Dermis blood vessel endothelial cell (primary cell): ENCODE data around the gene OR13J1. TPM values are rescaled to one million over a fixed set of nuclear protein-coding genes. Genes with fewer than 3 reads are reported as not detected.
"Not testable (repeated sequence)": the region's sequence is repeated elsewhere in the genome, so short reads cannot be mapped to it uniquely, and the experiment has no call there.

Experiments used
- DNase-seq: peaks from one replicate; pipeline ENCODE4 v3.0.0; 2010
- total RNA-seq: library from RNA; depleted of rRNA; stranded (reverse); fragments of >200 nt; gene quantifications from 2 replicates; pipeline ENCODE4 v1.2.3, GENCODE V29; 2014

OR13J1 gene
- total RNA-seq, 1 donor from 2014 or later: not detected

DNA sequence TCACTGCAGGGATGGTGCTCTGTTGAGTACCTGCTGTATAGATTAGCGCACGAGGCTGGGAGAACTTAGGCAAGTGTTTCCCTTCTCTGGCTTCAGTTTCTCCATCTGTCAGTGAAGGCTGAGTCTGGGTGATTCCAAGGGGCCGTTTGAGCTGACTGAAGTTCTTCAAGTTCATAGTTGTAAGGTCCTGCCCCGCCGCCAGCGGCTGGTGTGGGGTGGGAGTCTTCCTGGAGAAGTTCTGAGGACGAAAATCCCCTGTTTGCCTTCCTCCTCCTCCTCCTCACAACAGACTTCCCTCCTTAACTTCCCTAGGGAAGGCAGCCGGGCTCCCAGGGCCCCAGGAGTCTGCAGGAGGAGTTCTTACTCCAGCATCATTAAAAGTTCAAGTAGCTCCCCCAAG lies 34.1 kb upstream of the OR13J1 start:
- DNase-seq: no peak

DNA sequence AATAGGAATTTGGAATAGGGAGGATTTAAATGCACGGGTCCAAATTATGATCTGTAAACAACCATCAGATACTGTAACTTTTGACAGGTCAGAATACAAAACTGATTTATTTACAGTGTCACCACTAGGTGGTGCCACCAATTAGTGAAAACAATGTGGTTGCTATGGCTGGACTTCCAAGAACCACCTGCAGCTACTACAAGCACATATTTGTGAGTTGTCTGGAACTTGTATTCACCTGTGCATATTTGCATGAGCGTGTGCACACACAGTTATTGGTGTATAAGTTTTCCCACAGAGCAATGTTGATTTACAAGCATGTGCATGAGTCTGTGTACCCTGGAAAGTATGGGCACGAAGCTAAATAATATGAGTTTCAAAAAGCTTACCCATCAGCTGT lies 32.8 kb upstream of the OR13J1 start:
- peak; percentile 84 for DNase-seq

DNA sequence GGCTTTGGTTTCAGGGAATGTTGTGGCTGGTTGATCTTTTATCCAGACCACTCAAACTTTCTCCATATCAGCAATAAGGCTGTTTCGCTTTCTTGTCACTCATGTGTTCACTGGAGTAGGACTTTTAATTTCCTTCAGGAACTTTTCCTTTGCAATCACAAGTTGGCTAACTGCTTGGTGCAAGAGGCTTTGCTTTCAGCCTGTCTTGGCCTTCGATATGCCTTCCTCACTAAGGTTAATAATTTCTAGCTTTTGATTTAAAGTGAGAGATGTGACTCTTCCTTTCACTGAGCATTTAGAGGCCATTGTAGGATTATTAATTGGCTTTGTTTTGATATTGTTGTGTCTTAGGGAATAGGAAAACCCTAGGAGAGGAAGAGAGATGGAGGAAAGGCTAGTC lies 28.8 kb upstream of the OR13J1 start:
- no peak for DNase-seq

DNA sequence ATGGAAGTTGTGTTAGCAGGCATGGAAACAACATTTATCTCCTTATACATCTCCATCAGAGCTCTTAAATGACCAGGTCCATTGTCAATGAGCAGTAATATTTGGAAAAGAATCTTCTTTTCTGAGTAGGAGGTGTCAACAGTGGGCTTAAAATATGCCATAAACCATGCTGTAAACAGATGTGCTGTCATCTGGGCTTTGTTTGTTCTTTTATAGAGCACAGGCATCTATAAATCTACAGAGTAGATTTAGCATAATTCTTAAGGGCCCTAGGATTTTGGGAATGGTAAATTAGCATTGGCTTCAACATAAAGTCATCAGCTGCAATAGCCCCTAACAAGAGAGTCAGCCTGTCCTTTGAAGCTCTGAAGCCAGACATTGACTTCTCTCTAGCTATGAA lies 28.1 kb upstream of the OR13J1 start:
- no peak for DNase-seq

DNA sequence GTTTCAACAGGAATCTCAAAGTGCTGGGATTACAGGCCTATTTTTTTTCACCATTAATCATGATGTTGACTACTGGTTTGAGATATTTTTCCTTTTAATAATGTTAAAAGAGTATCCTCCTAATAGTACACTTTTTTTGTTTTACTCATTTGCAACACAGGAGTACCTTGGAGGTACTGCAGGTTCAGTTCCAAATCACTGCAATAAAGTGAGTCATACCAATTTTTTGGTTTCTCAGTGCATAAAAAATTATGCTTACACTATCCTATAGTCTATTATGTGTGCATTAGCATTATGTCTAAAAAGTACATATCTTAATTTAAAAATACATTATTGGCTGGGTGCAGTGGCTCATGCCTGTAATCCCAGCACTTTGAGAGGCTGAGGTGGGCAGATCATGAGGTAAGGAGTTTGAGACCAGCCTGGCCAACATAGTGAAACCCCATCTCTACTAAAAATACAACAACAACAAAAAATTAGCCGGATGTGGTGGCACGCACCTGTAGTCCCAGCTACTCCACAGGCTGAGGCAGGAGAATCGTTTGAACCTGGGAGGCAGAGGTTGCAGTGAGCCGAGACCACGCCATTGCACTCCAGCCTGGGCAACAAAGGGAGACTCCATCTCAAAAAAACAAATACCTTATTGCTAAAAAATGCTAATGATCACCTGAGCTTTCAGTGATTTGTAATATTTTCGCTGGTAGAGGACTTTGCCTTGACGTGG lies 27.3 kb upstream of the OR13J1 start:
- DNase-seq: not testable (repeated sequence)

DNA sequence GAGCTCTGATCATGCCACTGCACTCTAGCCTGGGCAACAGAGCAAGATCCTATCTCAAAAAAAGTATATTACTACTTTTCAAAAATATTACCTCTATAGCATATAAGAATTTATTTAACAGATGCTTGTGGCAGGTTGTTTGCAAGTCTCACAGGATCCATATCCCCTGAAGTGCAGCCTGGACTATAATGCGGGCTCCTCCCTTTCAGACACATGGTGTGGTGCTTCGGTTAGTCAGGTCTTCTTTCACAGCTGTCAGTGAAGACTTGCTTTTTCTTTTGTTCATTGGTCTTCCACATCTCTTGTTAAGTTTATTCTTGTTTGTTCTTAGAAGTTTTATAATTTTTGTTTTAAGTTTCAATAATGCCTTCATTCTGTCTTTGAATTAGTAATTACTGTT lies 26.4 kb upstream of the OR13J1 start:
- DNase-seq: no peak

DNA sequence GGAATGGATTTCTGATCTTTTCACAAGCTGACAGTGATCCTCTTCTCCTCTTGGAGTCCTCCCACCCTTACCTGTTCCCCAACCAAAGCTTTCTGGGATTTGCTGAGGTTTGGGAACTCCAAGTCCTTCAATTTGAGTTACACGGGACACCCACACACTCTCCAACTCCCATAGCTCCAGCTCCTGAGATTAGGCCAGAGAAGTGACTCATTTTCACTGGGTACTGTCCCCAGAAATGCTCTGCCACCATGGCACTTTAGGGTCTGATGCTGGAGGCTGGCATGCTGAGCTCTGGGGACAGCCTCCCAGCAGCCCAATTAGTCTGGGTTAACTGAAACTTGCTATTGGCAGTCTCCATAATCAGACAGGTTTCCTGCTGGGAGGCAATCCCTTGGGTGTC lies 21.9 kb upstream of the OR13J1 start:
- DNase-seq: no peak

DNA sequence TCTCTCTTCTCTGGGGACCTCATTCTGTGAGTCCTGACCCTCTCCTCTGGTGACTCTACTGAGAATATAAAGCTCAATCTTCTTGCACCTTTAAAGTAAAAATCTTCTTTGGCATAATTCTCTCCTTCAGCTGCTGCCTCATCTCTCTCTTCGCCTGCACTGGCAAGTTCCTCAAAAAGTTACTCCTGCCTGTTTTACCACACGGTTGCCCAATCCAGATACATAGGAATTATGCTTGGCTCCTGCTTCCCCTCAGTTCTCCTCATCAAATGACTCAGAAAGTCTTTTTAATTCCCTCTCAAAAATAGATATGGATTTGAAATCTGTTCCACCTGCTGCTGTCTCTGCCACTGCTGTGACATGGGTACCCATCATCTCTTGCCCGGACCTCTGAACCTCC lies 21.4 kb upstream of the OR13J1 start:
- no peak for DNase-seq

DNA sequence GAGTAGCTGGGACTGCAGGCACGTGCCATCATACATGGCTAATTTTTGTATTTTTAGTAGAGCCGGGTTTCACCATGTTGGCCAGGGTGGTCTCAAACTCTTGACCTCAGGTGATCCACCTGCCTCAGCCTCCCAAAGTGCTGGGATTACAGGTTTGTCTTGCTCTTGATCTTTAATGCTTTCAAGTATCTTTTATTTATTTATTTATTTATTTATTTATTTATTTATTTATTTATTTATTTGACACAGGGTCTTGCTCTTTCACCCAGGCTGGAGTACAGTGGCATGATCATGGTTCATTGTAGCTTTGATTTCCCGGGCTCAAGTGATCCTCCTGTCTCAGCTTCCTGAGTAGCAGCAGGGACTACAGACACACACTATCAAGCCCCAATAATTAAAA lies 14.7 kb upstream of the OR13J1 start:
- DNase-seq: not testable (repeated sequence)

DNA sequence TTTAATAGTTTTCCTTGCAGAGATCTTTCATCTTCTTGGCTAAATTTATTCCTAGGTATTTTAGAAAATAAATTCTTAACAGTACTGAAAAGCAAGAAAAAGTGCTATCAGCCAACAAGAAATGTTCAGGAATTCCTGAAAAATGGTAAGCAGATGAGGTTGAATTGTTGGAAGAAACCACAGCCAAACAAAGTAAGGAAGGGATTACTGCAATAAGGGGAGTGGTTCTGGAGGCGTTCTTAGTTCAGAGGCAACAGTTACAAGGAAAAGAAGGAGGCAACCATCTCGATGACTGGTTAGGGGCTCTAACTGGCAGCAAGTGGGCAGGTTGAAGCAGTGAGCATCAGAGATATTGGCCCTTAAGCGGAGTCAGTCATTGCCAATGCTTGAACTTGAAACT lies 12.8 kb upstream of the OR13J1 start:
- DNase-seq: no peak

DNA sequence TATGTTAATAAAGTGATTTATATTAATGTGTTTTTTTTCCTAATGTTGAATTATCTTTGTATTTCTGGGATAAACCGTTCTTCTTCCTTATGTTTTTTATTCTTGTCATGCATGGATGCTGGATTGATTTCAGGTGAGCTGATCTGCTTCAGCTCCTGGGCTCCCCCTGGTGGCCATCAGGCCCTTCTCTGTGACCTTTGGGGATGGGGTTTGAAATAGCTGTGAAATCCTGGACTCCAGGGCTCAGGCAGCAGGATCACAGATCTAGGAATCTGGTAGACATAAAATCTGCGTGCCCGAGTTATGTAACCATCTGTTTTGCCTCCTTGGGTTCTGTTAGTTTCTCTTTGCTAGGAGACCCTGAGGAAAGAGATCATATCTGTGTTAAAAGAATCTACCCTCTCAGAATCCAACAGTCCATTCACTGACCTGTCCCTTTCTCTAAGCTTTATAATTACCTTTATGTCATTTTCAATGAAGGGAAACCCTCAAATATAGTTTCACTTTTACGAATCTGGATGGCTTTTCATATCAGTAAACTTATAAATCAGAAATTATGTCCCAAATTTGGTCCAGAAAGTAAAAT lies 12.2 kb upstream of the OR13J1 start:
- peak; percentile 87 for DNase-seq

DNA sequence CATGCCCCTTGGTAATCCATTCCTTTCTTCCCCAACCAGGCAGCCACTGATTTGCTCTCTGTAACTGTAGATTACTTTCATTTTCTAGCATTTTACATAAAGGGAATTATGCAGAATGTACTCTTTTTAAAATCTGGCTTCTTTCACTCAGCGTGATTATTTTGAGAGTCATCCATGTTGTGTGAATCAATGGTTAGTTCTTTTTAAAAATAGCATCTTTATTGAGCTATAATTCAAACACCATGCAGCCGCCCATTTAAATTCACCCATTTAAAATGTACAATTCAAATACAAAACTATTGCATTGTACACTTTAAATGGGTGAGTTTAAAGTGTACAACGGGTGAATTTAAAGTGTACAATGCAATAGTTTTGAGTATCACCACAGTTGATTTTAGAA lies 2.3 kb upstream of the OR13J1 start:
- DNase-seq: no peak

DNA sequence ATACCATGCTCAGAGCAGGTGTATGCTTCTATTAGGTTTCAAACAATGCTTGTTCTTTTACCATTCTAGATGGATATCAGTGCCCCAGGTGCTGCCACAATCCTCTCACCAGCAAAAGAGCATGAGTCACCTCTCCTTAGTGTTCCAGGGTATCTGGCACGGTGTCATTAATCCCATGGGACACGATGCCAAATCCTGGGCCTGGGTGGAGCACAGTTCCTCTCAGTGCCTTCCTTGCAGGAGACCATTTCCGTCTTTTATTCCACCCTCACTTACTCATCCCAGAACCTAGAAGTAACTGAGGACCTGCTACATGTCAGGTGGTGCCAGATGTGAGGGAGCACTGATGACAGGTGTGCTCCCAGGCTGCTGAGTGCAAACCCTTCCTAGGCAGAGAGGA lies 1.3 kb upstream of the OR13J1 start:
- DNase-seq: no peak

DNA sequence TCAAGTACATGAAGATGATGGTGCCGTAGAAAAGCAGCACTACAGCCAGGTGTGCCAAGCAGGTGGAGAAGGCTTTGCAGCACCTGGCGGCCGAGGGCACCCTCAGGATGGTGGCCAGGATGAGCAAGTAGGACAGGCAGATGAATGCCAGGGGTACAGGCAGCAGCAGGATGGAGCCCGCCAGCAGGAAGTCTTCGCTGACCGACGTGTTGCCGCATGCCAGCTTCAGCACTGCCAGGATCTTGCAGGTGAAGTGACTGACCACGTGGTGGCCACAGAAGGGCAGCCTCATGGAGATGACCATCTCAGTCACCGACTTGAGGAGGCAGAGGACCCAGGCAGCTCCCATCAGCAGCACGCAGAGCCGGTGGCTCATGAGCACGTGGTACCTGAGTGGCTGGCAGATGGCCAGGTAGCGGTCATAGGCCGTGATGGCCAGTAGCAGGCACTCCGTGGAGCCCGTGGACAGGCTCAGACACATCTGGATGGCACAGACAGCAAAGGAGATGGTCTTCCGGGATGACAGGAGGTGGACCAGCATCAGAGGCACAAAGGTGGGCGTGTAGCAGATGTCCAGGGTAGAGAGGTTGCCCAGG lies 482 bp downstream of the OR13J1 start:
- DNase-seq: no peak

DNA sequence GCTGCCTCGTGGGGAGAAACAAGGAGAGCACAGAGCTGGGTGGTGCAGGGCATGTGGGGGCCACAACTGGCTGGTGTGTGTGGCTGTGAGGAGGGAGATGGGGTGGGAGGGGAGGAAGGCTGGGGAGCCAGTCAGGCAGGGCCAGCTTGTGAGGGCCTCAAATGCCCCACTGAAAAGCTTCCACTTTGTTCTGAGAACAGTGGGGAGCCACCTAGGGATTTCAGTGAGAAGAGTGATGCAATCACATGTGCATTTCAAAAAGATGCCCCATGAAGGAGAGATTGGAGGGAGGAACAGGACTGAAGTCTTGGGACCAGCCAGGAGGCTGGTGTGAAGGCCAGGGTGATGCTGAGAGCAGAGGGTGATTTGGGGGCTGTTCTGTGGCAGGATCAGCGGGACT lies 1.3 kb downstream of the OR13J1 start:
- no peak for DNase-seq

DNA sequence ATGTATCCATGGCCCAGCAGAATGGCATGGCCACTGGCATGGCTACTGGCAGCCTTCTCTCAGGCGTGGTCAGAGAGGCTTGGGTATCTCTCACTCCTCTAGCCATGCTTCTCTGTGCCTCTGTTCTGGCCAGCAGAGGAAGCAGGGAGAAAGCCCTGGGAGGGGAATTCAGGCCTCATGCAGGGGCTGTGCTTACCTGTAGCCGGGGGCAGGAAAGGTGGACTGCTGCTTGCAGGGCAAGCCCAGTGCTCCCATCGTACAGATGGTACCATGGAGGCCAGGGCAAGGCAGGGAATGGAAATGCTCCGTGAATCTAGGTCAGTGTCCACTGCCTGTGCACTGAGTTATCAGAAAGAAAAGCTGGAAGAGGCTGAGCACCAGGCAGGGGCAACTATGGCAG lies 2.7 kb downstream of the OR13J1 start:
- DNase-seq: no peak

DNA sequence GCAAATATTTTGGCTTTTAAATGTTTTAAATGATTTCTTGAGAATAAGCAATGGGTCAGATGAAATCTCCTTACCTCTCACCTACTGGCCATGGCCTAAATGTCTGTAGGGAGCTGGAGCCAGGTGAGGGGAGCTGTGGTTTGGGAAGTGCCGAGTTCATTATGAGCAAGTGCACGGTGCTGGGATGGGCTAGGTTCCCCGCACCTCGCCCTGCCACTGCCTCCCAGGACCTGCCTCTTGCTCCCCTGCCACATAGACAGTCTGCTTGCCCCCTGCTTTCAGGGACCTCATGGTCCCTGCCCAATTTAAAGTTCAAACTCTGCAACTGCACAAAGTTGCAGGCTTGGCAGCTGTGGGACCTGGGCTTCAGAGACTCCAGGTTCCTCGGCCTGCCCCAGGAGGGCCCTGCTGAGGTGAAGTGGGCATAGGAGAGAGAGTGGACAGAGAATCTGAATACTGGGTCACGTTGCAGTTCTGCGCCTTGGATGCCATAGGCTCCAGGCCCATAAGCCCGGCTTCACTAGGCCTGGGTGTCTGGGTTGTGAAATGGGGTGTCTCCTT lies 5.4 kb downstream of the OR13J1 start:
- no peak for DNase-seq

DNA sequence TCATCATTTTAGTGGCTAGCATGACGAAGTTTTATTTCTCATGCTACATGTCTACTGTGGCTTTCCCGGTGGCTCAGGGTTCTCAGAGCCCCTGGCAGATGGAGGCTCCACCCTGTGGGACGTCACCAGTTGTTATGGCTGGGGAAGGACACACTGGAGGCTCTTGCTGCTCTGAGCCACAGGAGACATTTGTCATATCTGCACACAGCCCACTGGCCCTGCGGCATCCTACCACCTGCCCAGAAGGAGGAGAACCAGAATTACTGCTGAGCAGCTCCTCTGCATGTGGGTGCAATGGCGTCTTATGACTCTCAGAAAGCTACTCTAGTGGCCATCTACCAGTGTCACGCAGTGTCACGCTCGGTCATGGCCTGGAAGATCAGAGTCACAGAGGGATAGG lies 6.6 kb downstream of the OR13J1 start:
- no peak for DNase-seq

DNA sequence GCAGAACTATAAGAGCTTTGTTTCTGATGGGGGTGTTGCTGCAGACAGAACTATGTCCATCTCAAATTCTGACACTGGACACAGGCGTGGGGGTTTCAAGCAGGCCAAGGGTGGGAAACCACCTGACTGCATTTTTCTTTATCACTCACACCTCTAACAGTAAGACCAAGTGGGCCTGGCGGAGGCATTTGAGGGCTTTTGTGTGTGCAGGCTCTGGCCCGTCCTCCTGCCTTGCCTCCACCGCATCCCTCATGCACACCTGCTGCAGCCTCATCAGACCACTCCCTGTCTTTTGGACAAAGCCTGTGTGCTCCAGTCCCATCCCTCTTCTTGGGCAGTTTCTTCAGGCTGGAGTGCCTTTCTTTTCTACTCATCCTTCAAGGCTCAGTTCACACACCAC lies 7.9 kb downstream of the OR13J1 start:
- no peak for DNase-seq

DNA sequence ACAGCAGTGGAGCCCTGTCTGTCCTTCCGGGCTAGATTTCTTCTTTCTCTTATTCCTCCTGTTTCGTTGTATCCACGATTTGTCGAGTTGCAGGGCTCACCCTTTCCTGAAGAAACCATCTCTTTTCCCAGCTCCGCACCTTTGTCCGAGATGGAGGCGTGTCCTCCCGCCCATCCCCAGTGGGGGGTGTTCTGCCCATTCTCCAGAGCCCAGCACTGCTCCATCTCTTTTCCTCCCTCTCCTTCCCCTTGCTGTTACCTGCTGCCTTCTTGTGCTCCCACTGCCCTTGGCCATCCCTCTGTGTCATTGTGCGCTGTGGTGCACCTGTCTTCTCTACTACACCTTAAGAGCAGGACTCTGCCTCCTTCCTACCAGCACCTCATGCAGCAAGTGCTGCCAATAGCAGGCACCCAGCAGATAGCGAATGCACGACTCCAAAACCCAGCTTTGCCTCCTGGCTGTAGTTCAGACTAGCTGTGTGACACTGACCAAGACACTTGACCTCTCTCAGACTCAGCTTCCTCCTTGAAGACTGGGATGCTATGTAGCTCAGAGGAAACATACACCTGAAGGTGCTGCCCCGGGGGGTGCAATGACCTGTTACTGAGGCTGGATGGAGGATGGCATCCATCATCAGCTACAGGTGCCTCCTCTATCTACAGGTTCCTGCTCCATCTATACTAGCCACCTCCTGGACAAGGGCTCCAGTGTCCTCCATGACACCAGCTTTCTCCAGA lies 8.9 kb downstream of the OR13J1 start:
- DNase-seq: no peak

DNA sequence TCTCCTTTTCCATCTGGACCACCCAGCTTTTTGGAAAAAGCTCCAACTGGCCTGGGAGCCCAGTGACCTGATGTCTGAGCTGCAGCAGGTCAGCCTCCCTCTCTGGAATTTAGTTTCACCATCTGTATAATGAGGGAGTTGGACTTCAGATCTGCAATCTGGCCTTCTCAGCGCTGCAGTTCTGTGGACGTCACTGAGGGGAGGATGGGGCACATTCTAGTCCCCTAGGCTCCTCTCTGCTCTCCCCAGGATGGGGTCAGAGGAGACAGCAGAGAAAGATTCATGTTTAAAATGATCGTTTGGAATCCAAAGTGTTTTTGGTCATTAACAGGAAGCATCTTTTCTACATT lies 10.2 kb downstream of the OR13J1 start:
- no peak for DNase-seq

DNA sequence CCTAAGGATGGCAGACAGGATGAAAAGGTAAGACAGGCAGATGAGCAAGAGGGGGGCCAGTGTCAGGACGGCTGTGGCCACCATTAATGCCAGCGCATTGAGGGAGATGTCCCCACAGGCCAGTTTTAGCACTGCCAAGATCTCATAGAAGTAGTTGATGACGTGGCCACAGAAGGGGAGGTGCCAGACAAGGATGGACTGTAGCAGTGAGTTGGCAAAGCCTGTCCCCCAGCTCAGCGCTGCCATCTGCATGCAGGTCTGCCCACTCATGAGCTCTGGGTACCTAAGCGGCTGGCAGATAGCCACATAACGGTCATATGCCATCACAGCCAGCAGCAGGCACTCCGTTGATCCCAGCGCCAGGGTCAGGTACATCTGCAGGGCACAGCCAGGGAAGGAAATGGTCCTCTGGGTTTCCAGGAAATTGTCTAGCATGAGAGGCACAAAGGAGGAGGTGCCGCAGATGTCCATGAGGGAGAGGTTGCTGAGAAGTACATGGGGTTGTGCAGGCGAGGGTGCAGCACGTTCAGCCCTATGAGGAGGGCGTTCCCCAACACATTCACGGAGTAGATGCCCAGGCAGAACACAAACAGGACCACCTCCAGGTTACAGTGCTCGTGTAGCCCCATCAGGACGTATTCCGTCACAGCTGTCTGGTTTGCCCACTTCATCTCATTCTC lies 10.8 kb downstream of the OR13J1 start:
- peak; percentile 25 for DNase-seq

DNA sequence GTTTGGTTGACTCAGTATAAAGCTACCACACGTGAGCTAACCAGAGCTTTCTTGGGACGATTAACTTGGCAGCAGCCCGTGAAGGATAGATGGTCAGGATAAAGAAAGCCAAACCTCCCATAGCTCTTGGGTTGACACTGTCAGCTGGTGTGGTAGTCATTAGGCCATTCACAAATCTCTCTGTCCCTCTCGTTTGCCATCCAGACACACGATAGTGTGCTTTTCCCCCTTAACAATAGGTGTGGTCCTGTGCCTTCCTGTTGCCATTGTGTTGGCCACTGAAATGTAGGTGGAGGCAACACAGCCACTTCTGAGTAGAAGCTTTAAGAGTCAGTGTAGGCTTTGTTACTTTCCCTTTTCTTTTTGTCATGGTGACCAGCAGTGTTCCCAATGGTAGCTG lies 11.7 kb downstream of the OR13J1 start:
- DNase-seq: no peak
